OCI-LY1 (cell line): ENCODE results near the gene GALNT14.

ENCODE experiments used
- H2AFZ ChIP-seq: fragments of 200-600 bp; sonication (generic), shearing (Covaris generic); 2 replicates; pipeline ENCODE4 v1.6.0; 2014; ENCODE audit warnings: antibody characterized with exemption, mild to moderate bottlenecking, low read length
- H3F3A ChIP-seq: fragments of 200-600 bp; sonication (generic), shearing (Covaris generic); 2 replicates; pipeline ENCODE4 v1.6.0; 2014; ENCODE audit warnings: mild to moderate bottlenecking, antibody characterized with exemption, low read length, moderate library complexity; ENCODE audit not compliant: insufficient read depth
- H3K27ac ChIP-seq: fragments of 200-600 bp; sonication (generic); 2 replicates; pipeline ENCODE4 v1.5.1; 2014; ENCODE audit warnings: low read length, mixed run types, mild to moderate bottlenecking, low read depth; ENCODE audit not compliant: poor library complexity, severe bottlenecking
- H3K27me3 ChIP-seq: fragments of 200-600 bp; sonication (generic); 2 replicates; pipeline ENCODE4 v1.6.0; 2014; ENCODE audit warnings: antibody characterized with exemption, mild to moderate bottlenecking, low read length, moderate library complexity; ENCODE audit not compliant: insufficient read depth
- H3K36me3 ChIP-seq: fragments of 200-600 bp; sonication (generic); 2 replicates; pipeline ENCODE4 v1.6.1; 2014; ENCODE audit warnings: mild to moderate bottlenecking, antibody characterized with exemption, low read length, moderate library complexity, mixed read lengths; ENCODE audit not compliant: insufficient read depth
- H3K4me1 ChIP-seq: fragments of 200-600 bp; sonication (generic); 2 replicates; pipeline ENCODE4 v1.5.1; 2014; ENCODE audit warnings: mild to moderate bottlenecking, low read length, moderate library complexity; ENCODE audit not compliant: insufficient read depth, severe bottlenecking
- H3K4me2 ChIP-seq: fragments of 200-600 bp; sonication (generic), shearing (Covaris generic); 2 replicates; pipeline ENCODE4 v1.6.1; 2014; ENCODE audit warnings: low read length
- H3K4me3 ChIP-seq: fragments of 200-600 bp; sonication (generic); 2 replicates; pipeline ENCODE4 v1.5.1; 2014; ENCODE audit warnings: low read length, low read depth, mild to moderate bottlenecking, mixed read lengths; ENCODE audit not compliant: poor library complexity, severe bottlenecking
- H3K79me2 ChIP-seq: fragments of 200-600 bp; shearing (Covaris generic); 2 replicates; pipeline ENCODE4 v1.6.1; 2016; ENCODE audit warnings: mixed run types, low read length, mixed read lengths; ENCODE audit not compliant: insufficient read depth
- H3K9ac ChIP-seq: fragments of 200-600 bp; sonication (generic), shearing (Covaris generic); 2 replicates; pipeline ENCODE4 v1.6.1; 2014; ENCODE audit warnings: mild to moderate bottlenecking, low read length, mixed read lengths
- H3K9me2 ChIP-seq: fragments of 200-600 bp; sonication (generic), shearing (Covaris generic); 2 replicates; pipeline ENCODE4 v1.6.1; 2014; ENCODE audit warnings: low read depth, mild to moderate bottlenecking, low read length, mixed read lengths
- H3K9me3 ChIP-seq: fragments of 200-600 bp; shearing (Covaris generic); 2 replicates; pipeline ENCODE4 v1.6.1; 2014; ENCODE audit warnings: low read length, mixed read lengths
- H4K20me1 ChIP-seq: fragments of 200-600 bp; sonication (generic), shearing (Covaris generic); 2 replicates; pipeline ENCODE4 v1.6.0; 2016; ENCODE audit warnings: mild to moderate bottlenecking, low read length; ENCODE audit not compliant: insufficient read depth
- CTCF ChIP-seq: fragments of 200-600 bp; sonication (generic), shearing (Covaris generic); IDR thresholded peaks from 2 replicates; pipeline ENCODE4 v1.5.1; 2017; ENCODE audit warnings: mild to moderate bottlenecking, antibody characterized with exemption, low read length, moderate library complexity, mixed read lengths
- EZH2 ChIP-seq: fragments of 200-600 bp; sonication (generic), shearing (Covaris generic); IDR thresholded peaks from 2 replicates; pipeline ENCODE4 v1.8.0; 2017; ENCODE audit warnings: borderline replicate concordance, mixed run types, mild to moderate bottlenecking, antibody characterized with exemption, low read length, moderate library complexity, mixed read lengths

Gene GALNT14

DNA sequence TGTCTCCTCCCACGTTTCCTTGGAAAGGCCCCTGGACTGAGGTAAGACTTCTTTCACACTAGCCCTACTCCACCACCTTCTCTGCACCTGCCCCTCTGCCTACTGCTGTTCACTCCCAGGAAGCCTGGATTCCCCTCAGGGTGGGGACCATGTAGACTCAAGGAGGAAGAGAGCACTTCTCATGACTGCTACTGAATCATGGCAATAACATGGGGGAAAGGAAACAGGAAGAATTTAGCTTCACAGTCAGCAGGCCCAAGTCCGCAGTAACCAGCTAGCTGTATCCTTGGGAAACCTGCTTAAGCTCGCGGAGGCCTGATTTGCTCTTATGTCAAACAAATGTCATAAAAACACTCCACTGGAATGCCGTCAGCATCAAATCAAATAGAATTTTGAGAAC lies 204.7 kb downstream of the GALNT14 start:
- Histone ChIP-seq H3K27ac (no peak overlapping the region), H3K36me3 (no peaks in the 10 kb centered on the region), H3K9me2 (no peaks in the 10 kb centered on the region), H3F3A (no peaks in the 10 kb centered on the region), H4K20me1 (no peaks in the 10 kb centered on the region), H3K79me2 (no peaks in the 10 kb centered on the region), H3K4me1 (no peaks in the 10 kb centered on the region), H2AFZ (no peak overlapping the region), H3K27me3 (no peaks in the 10 kb centered on the region), H3K9ac (no peak overlapping the region), H3K9me3 (no peaks in the 10 kb centered on the region), H3K4me2 (no peak overlapping the region), H3K4me3 (no peak overlapping the region)
- no peak for TF ChIP-seq CTCF
- no peak for TF ChIP-seq EZH2

GRCh38 chr2:30932870-30933269 lies 205.4 kb downstream of the GALNT14 start:
- no peaks in the 10 kb centered on the region for H3K36me3 ChIP-seq

GRCh38 chr2:30931841-30932407 lies 206.3 kb downstream of the GALNT14 start:
- Histone ChIP-seq H3K4me2 (no peak overlapping the region), H4K20me1 (no peaks in the 10 kb centered on the region), H3K36me3 (no peaks in the 10 kb centered on the region), H3K9ac (no peak overlapping the region), H3K9me3 (no peaks in the 10 kb centered on the region), H3K27me3 (no peaks in the 10 kb centered on the region), H2AFZ (no peak overlapping the region), H3K4me1 (no peaks in the 10 kb centered on the region), H3K27ac (no peak overlapping the region), H3K4me3 (no peak overlapping the region), H3F3A (no peaks in the 10 kb centered on the region), H3K9me2 (no peaks in the 10 kb centered on the region), H3K79me2 (no peaks in the 10 kb centered on the region)
- TF ChIP-seq CTCF (no peak), EZH2 (no peak)

More at GRCh38 chr2:30932870-30933269, 205.4 kb downstream of the GALNT14 start:
- Histone ChIP-seq H3K4me2 (no peak overlapping the region), H3K79me2 (no peaks in the 10 kb centered on the region), H3K4me1 (no peaks in the 10 kb centered on the region), H3K27me3 (no peaks in the 10 kb centered on the region), H3K27ac (no peak overlapping the region), H2AFZ (no peak overlapping the region), H3K9me2 (no peaks in the 10 kb centered on the region), H3K9me3 (no peaks in the 10 kb centered on the region), H3K4me3 (no peak overlapping the region), H4K20me1 (no peaks in the 10 kb centered on the region), H3F3A (no peaks in the 10 kb centered on the region), H3K9ac (no peak overlapping the region)
- TF ChIP-seq CTCF (no peak), EZH2 (no peak)
